ENCODE data around the gene CASP2.

- TF ChIP-seq, protein P1, sequence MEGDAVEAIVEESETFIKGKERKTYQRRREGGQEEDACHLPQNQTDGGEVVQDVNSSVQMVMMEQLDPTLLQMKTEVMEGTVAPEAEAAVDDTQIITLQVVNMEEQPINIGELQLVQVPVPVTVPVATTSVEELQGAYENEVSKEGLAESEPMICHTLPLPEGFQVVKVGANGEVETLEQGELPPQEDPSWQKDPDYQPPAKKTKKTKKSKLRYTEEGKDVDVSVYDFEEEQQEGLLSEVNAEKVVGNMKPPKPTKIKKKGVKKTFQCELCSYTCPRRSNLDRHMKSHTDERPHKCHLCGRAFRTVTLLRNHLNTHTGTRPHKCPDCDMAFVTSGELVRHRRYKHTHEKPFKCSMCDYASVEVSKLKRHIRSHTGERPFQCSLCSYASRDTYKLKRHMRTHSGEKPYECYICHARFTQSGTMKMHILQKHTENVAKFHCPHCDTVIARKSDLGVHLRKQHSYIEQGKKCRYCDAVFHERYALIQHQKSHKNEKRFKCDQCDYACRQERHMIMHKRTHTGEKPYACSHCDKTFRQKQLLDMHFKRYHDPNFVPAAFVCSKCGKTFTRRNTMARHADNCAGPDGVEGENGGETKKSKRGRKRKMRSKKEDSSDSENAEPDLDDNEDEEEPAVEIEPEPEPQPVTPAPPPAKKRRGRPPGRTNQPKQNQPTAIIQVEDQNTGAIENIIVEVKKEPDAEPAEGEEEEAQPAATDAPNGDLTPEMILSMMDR (IDR thresholded peaks at IDR 0.05; ENCODE audit: low read depth, low read length), result no peak
- no peak for TF ChIP-seq EZH2phosphoT487 (IDR thresholded peaks at IDR 0.05; ENCODE audit: low read depth)
Measured at GRCh38 chr7:143346018-143346417, 57.9 kb downstream of the CASP2 start.
